K562 (cell line): ENCODE results near the gene ABCC12. TPM values are rescaled to one million over a fixed set of nuclear protein-coding genes. Genes with fewer than 3 reads are reported as not detected.

Experiments used
- ATAC-seq: fragments of 200-7000 bp; cut with Tn5 transposase; 3 replicates; pipeline ENCODE4 v1.9.1; 2020; ENCODE audit warnings: moderate library complexity
- BruUV-seq: library from RNA; stranded (reverse); fragments of 400-500 nt; replicated peaks from 2 replicates; lab custom pipeline; 2021; lab: Mats Ljungman, UMichigan
- CTCF ChIA-PET: fragments of 300-600 bp; formaldehyde crosslinking; extraction: SDS; loops from one replicate; lab custom pipeline; 2021; ENCODE audit warnings: low intra/inter-chr PET ratio; lab: Yijun Ruan, JAX
- POLR2A ChIA-PET: fragments of 300-600, 350-650 bp; sonication (Branson Sonifier 250); formaldehyde crosslinking; extraction: SDS; loops from one replicate; lab custom pipeline; 2021; ENCODE audit warnings: antibody characterized with exemption, inconsistent platforms; lab: Yijun Ruan, JAX
- DNase-seq, 4 experiments: peaks; one replicate each; pipeline versions ENCODE4 v3.0.0 to v3.0.0-alpha.2; 2011 to 2018; ENCODE audit warnings: low spot score in 3 of 4, mixed read lengths in 3 of 4; ENCODE audit errors: extremely low read depth in 1 of 4
- FAIRE-seq: peaks from 2 replicates; lab custom pipeline; 2011; peaks lifted over from hg19 to GRCh38; lab: Jason Lieb, UNC
- H2AFZ ChIP-seq: 2 replicates; pipeline ENCODE4 v1.6.0; 2011; ENCODE audit warnings: low read depth, low read length, control low read depth, inconsistent platforms
- H3K27ac ChIP-seq: fragments of 200-600 bp; 3 replicates; pipeline ENCODE4 v1.8.0; 2011; ENCODE audit warnings: low read depth, mild to moderate bottlenecking, control low read depth, inconsistent platforms, low read length, moderate library complexity, mixed read lengths; ENCODE audit errors: extremely low read depth
- H3K27me3 ChIP-seq, 2 experiments: fragments of 300-600 bp in 1 of 2; 2 replicates in 1 of 2; 3 replicates in 1 of 2; pipeline versions ENCODE4 v1.6.0 to v1.8.0; 2011; ENCODE audit warnings: inconsistent platforms in 2 of 2, low read length in 2 of 2, mild to moderate bottlenecking in 1 of 2, mixed read lengths in 1 of 2, moderate library complexity in 1 of 2; ENCODE audit not compliant: control insufficient read depth in 2 of 2, insufficient read depth in 2 of 2
- H3K36me3 ChIP-seq: fragments of 300-600 bp; 3 replicates; pipeline ENCODE4 v1.8.0; 2011; ENCODE audit warnings: mild to moderate bottlenecking, low read length, inconsistent platforms; ENCODE audit not compliant: control insufficient read depth, insufficient read depth
- H3K4me1 ChIP-seq, 2 experiments: fragments of 200-600 bp in 1 of 2; replicated peaks in 1 of 2; 2 replicates in 1 of 2; 3 replicates in 1 of 2; pipeline versions ENCODE4 v1.5.1 to v1.8.0; 2011; ENCODE audit warnings: inconsistent platforms in 2 of 2, low read length in 2 of 2, mild to moderate bottlenecking in 1 of 2, mixed read lengths in 1 of 2, moderate library complexity in 1 of 2; ENCODE audit not compliant: control insufficient read depth in 2 of 2, insufficient read depth in 2 of 2
- H3K4me2 ChIP-seq: 2 replicates; pipeline ENCODE4 v1.6.1; 2011; ENCODE audit warnings: low read length, control low read depth, inconsistent platforms, mixed read lengths; ENCODE audit not compliant: insufficient read depth
- H3K4me3 ChIP-seq: fragments of 200-600 bp; sonication (generic), shearing (Covaris generic); 2 replicates; pipeline ENCODE4 v1.5.1; 2016; ENCODE audit warnings: control low read depth, inconsistent platforms
- H3K79me2 ChIP-seq: fragments of 200-600 bp; 3 replicates; pipeline ENCODE4 v1.8.0; 2011; ENCODE audit warnings: low read length, inconsistent platforms; ENCODE audit not compliant: control insufficient read depth, insufficient read depth
- H3K9ac ChIP-seq, 2 experiments: 2 replicates each; pipeline versions ENCODE4 v1.6.0 to v1.6.1; 2011; ENCODE audit warnings: low read depth in 2 of 2, low read length in 2 of 2, control low read depth in 1 of 2, inconsistent platforms in 1 of 2, mild to moderate bottlenecking in 1 of 2, mixed read lengths in 1 of 2; ENCODE audit not compliant: insufficient read depth in 1 of 2
- H3K9me1 ChIP-seq: one replicate; pipeline ENCODE4 v1.6.0; 2011; ENCODE audit warnings: inconsistent platforms, mild to moderate bottlenecking, low read length, moderate library complexity; ENCODE audit not compliant: control insufficient read depth, insufficient read depth
- H3K9me3 ChIP-seq: replicated peaks from 2 replicates; pipeline ENCODE4 v1.5.1; 2011; ENCODE audit warnings: low read depth, low read length, inconsistent platforms; ENCODE audit not compliant: control insufficient read depth, insufficient read depth
- H4K20me1 ChIP-seq: replicated peaks from 2 replicates; pipeline ENCODE4 v1.6.1; 2011; ENCODE audit warnings: low read length, inconsistent platforms, mixed read lengths; ENCODE audit not compliant: control insufficient read depth, insufficient read depth
- ARID2 ChIP-seq: fragments of 450-650 bp; IDR thresholded peaks from 2 replicates; pipeline ENCODE4 v1.6.1; 2017; ENCODE audit warnings: antibody characterized with exemption, mild to moderate bottlenecking
- BHLHE40 ChIP-seq: IDR thresholded peaks from 2 replicates; pipeline ENCODE4 v1.6.1; 2011; ENCODE audit warnings: low read length, improper control_type of control experiment
- CTCF ChIP-seq, 3 experiments: IDR thresholded peaks in 2 of 3; conservative IDR thresholded peaks in 1 of 3; 2 replicates each; pipeline ENCODE4 v1.5.1; 2011 to 2012; ENCODE audit warnings: low read length in 3 of 3, mild to moderate bottlenecking in 3 of 3, control low read depth in 2 of 3, improper control_type of control experiment in 1 of 3, inconsistent platforms in 1 of 3, low read depth in 1 of 3, mixed read lengths in 1 of 3, moderate library complexity in 1 of 3; ENCODE audit not compliant: insufficient read depth in 2 of 3
- ETV1 ChIP-seq: fragments of 450-650 bp; conservative IDR thresholded peaks from 2 replicates; pipeline ENCODE4 v1.6.1; 2016; ENCODE audit warnings: missing genetic modification characterization, control low read depth, low read depth, missing compliant biosample characterization
- HNRNPUL1 ChIP-seq: fragments of 200-400 bp; formaldehyde crosslinking; IDR thresholded peaks from 2 replicates; pipeline ENCODE4 v1.6.1; 2017; ENCODE audit warnings: low read length
- JUN ChIP-seq, 2 experiments: sonication (generic) in 1 of 2; formaldehyde crosslinking in 1 of 2; IDR thresholded peaks; 2 replicates each; pipeline versions ENCODE4 v1.6.1 to v1.8.0; 2012 to 2022; ENCODE audit warnings: borderline replicate concordance in 2 of 2, mild to moderate bottlenecking in 2 of 2, improper control_type of control experiment in 1 of 2, low read depth in 1 of 2, low read length in 1 of 2, missing genetic modification reagents in 1 of 2
- KLF16 ChIP-seq: IDR thresholded peaks from 2 replicates; pipeline ENCODE4 v1.6.1; 2016; ENCODE audit warnings: antibody characterized with exemption
- L3MBTL2 ChIP-seq: fragments of 450-650 bp; IDR thresholded peaks from 2 replicates; pipeline ENCODE4 v1.6.1; 2016; ENCODE audit warnings: mild to moderate bottlenecking, moderate library complexity
- MAX ChIP-seq: sonication (generic); formaldehyde crosslinking; IDR thresholded peaks from 2 replicates; pipeline ENCODE4 v1.9.0; 2022; ENCODE audit warnings: mild to moderate bottlenecking, missing genetic modification reagents
- MNT ChIP-seq, 2 experiments: fragments of 450-650 bp; conservative IDR thresholded peaks; 2 replicates each; pipeline ENCODE4 v1.6.1; 2017; ENCODE audit warnings: mild to moderate bottlenecking in 2 of 2, moderate library complexity in 2 of 2
- PBX2 ChIP-seq, 2 experiments: IDR thresholded peaks in 1 of 2; conservative IDR thresholded peaks in 1 of 2; 2 replicates each; pipeline ENCODE4 v1.6.1; 2016; ENCODE audit warnings: low read depth in 2 of 2, mild to moderate bottlenecking in 1 of 2, missing compliant biosample characterization in 1 of 2, missing genetic modification characterization in 1 of 2, moderate library complexity in 1 of 2
- RBM22 ChIP-seq: fragments of 200-400 bp; formaldehyde crosslinking; IDR thresholded peaks from 2 replicates; pipeline ENCODE4 v1.6.1; 2018; ENCODE audit warnings: low read length, low read depth; ENCODE audit not compliant: poor library complexity, severe bottlenecking
- SETDB1 ChIP-seq: IDR thresholded peaks from one replicate; pipeline ENCODE4 v1.6.1; 2012; ENCODE audit warnings: low read length, control low read depth, inconsistent platforms
- SMC3 ChIP-seq: conservative IDR thresholded peaks from 2 replicates; pipeline ENCODE4 v1.6.1; 2011; ENCODE audit warnings: low read depth, low read length, improper control_type of control experiment; ENCODE audit not compliant: insufficient read depth
- WGBS: fragments of 100-300 bp; shearing (Covaris generic); methylation state at CpG from one replicate; pipeline ENCODE4 v1.1.6; 2016; ENCODE audit warnings: low coverage, mixed read lengths; ENCODE audit not compliant: insufficient coverage; ENCODE audit errors: missing lambda C conversion rate; 5-methylcytosine and 5-hydroxymethylcytosine counted together
- in situ Hi-C: fragments of 300-500 bp; cut with MboI; formaldehyde crosslinking; loops from 4 replicates; pipeline ENCODE4 v1.15.0; 2018; ENCODE audit warnings: inconsistent platforms, mixed read lengths
- intact Hi-C: fragments of 100-400 bp; cut with micrococcal nuclease; formaldehyde crosslinking; loops from 2 replicates; pipeline ENCODE4 v1.14.2; 2022
- polyA plus RNA-seq, 8 experiments: library from polyadenylated mRNA; depleted of rRNA in 4 of 8; stranded (reverse) in 5 of 8; unstranded in 3 of 8; fragments of >200 nt; fragmentation: Nextera tagmentation in 2 of 8; fragmentation: Illumina TruSeq in 1 of 8; extraction: Ambion mirVana in 2 of 8; extraction: Trizol in 1 of 8; gene quantifications; 2 replicates each; pipeline versions ENCODE4 v1.2.1 to v1.2.3, GENCODE V29; 2011 to 2014; ENCODE audit warnings: inconsistent platforms in 1 of 8, missing spikeins in 1 of 8
- total RNA-seq, 7 experiments: library from RNA; depleted of rRNA in 6 of 7; stranded (reverse); fragments of >200 nt in 6 of 7; fragmentation: Illumina TruSeq in 2 of 7; extraction: Trizol in 2 of 7; gene quantifications; 2 replicates each; pipeline versions ENCODE4 v1.2.1 to v1.2.3, GENCODE V29; 2011 to 2021; ENCODE audit warnings: low replicate concordance in 1 of 7

The ABCC12 gene
- total and polyA plus RNA-seq, 9 of the 15 experiments (the other 6 are each of a cell fraction or from before 2014, with no cell fraction given): not detected

- FAIRE-seq: peak; percentile 87
- BruUV-seq: no TSS peak
- TF ChIP-seq ARID2 (0 out of 2 replicates have a peak, but pooled peaks have one; percentile 61), L3MBTL2 (0 out of 2 replicates have a peak, but pooled peaks have one; percentile 44), HNRNPUL1 (no peak), CTCF (IDR thresholded peaks at IDR 0.05 in 2 of 3, conservative IDR thresholded peaks at IDR 0.05 in 1 of 3; ENCODE audit: insufficient read depth in 2 of 3, low read depth in 1 of 3, low read length in 3 of 3) (peak; percentile 90 to 93 (median 92)), KLF16 (peak; percentile 25; the same call in 1 of the 2 replicates), MAX (CRISPR knock-in tag) (0 out of 2 replicates have a peak, but pooled peaks have one; percentile 30), RBM22 (no peak), MNT (conservative IDR thresholded peaks at IDR 0.05) (peak; percentile 67 to 76), PBX2 (CRISPR knock-in tag; IDR thresholded peaks at IDR 0.05; ENCODE audit: low read depth) (no peak), PBX2 (tag; conservative IDR thresholded peaks at IDR 0.05; ENCODE audit: low read depth) (no peak), SMC3 (peak; percentile 87), BHLHE40 (peak; percentile 73), SETDB1 (no peak), JUN (IDR thresholded peaks at IDR 0.05; ENCODE audit: borderline replicate concordance, low read depth, low read length) (peak; percentile 38; the same call in 1 of the 2 replicates), JUN (CRISPR knock-in tag; IDR thresholded peaks at IDR 0.05; ENCODE audit: borderline replicate concordance) (no peak), ETV1 (peak; percentile 53)
Observed at GRCh38 chr16:48156790-48157209, 1.0 kb upstream of the ABCC12 start.

More at GRCh38 chr16:48156790-48157209, 1.0 kb upstream of the ABCC12 start:
- Histone ChIP-seq H4K20me1 (no peaks in the 10 kb centered on the region), H3K4me3 (no peak overlapping the region), H3K9me3 (no peaks in the 10 kb centered on the region), H2AFZ (peak overlapping the region; percentile 75; the same call in 1 of the 2 replicates), H3K9me1 (no peaks in the 10 kb centered on the region), H3K36me3 (no peaks in the 10 kb centered on the region), H3K4me1 (peaks cover 0 to 3% of the 10 kb centered on the region in 2 experiments; a peak in 2 of 5 replicates), H3K4me2 (no peak overlapping the region; the same call in 1 of the 2 replicates), H3K27ac (no peak overlapping the region), H3K9ac (no peak overlapping the region), H3K27me3 (peaks cover 15 to 50% of the 10 kb centered on the region in 2 experiments; a peak in 3 of 5 replicates), H3K79me2 (no peaks in the 10 kb centered on the region)
- intact Hi-C loops (loop anchor here (1.0 to 10.0 kb wide), 4 partner anchors 38 to 1120 kb away; no protein-coding TSS in a partner anchor), in situ Hi-C loops (no loop called here)
- 3% methylated on average over 16 of the region's 16 CpGs for WGBS
- peak; percentile 68 to 82 (median 78) for DNase-seq
- peak; percentile 96 for ATAC-seq
- CTCF ChIA-PET: interaction anchor here (0.8 to 1.5 kb wide), 3 partner anchors 1015 to 1303 kb away, joined by 3 to 6 read pairs (median 4); no protein-coding TSS in a partner anchor
- POLR2A ChIA-PET: interaction anchor here (0.6 kb wide), 1 partner anchor 511 kb away, joined by 4 read pairs; no protein-coding TSS in a partner anchor
